Fibroblast of skin of scalp (primary cell): ENCODE results near the gene HELZ.
"Not testable (repeated sequence)": the region's sequence is repeated elsewhere in the genome, so short reads cannot be mapped to it uniquely, and the experiment has no call there.

Experiments
- DNase-seq: peaks from one replicate; pipeline ENCODE4 v3.0.0-alpha.2; 2013

HELZ gene

GRCh38 chr17:67229109-67229955, 15.7 kb downstream of the HELZ start:
- no peak for DNase-seq

- DNase-seq: peak; percentile 30
Measured at GRCh38 chr17:67227488-67227887, 17.5 kb downstream of the HELZ start.

GRCh38 chr17:67225316-67225715, 19.7 kb downstream of the HELZ start:
- peak; percentile 50 for DNase-seq

- DNase-seq: no peak
Measured at GRCh38 chr17:67224736-67225135, 20.3 kb downstream of the HELZ start.

GRCh38 chr17:67223924-67224323, 21.1 kb downstream of the HELZ start:
- no peak for DNase-seq

GRCh38 chr17:67221062-67221998, 23.7 kb downstream of the HELZ start:
- peak; percentile 69 for DNase-seq

- DNase-seq: peak; percentile 42
Measured at GRCh38 chr17:67218385-67218950, 26.5 kb downstream of the HELZ start.

- DNase-seq: no peak
Measured at GRCh38 chr17:67217446-67217845, 27.6 kb downstream of the HELZ start.

GRCh38 chr17:67216578-67217320, 28.2 kb downstream of the HELZ start:
- DNase-seq: peak; percentile 31

GRCh38 chr17:67215991-67216421, 29.0 kb downstream of the HELZ start:
- no peak for DNase-seq

GRCh38 chr17:67212714-67213417, 32.1 kb downstream of the HELZ start:
- peak; percentile 79 for DNase-seq

GRCh38 chr17:67212231-67212630, 32.8 kb downstream of the HELZ start:
- DNase-seq: peak; percentile 70

- DNase-seq: peak; percentile 36
Measured at GRCh38 chr17:67211742-67212141, 33.3 kb downstream of the HELZ start.

- DNase-seq: no peak
Measured at GRCh38 chr17:67210915-67211314, 34.1 kb downstream of the HELZ start.

- DNase-seq: no peak
Measured at GRCh38 chr17:67208232-67208631, 36.8 kb downstream of the HELZ start.

- DNase-seq: no peak
Measured at GRCh38 chr17:67203818-67204217, 41.2 kb downstream of the HELZ start.

- no peak for DNase-seq
Measured at GRCh38 chr17:67202503-67202902, 42.5 kb downstream of the HELZ start.

- no peak for DNase-seq
Measured at GRCh38 chr17:67200727-67201301, 44.2 kb downstream of the HELZ start.

GRCh38 chr17:67198131-67198530, 46.9 kb downstream of the HELZ start:
- no peak for DNase-seq

- not testable (repeated sequence) for DNase-seq
Measured at GRCh38 chr17:67197023-67197422, 48.0 kb downstream of the HELZ start.

- no peak for DNase-seq
Measured at GRCh38 chr17:67196422-67196821, 48.6 kb downstream of the HELZ start.
